ENCODE data around the gene CCNL2.
"Not testable (repeated sequence)": the region's sequence is repeated elsewhere in the genome, so short reads cannot be mapped to it uniquely, and the experiment has no call there.

Gene CCNL2

GRCh38 chr1:1429671-1430073, 30.5 kb upstream of the CCNL2 start:
- DNase-seq (ENCODE audit: low spot score): no peak
- CTCF ChIA-PET: no interaction called here
- H3K27ac ChIP-seq: peak overlapping the region; percentile 41; the same call in 1 of the 2 replicates
- TF ChIP-seq CTCF (conservative IDR thresholded peaks at IDR 0.05; ENCODE audit: low read depth): no peak
- POLR2A ChIA-PET (ENCODE audit: low non-redundant PET): interaction anchor here (0.7 kb wide), 1 partner anchor 24 kb away, joined by 5 read pairs; no protein-coding TSS in a partner anchor

- not testable (repeated sequence) for DNase-seq (ENCODE audit: low spot score); H3K27ac ChIP-seq
- ChIA-PET CTCF (interaction anchor here (0.6 kb wide), 1 partner anchor 76 kb away, joined by 5 read pairs; no protein-coding TSS in a partner anchor), POLR2A (ENCODE audit: low non-redundant PET) (interaction anchor here (0.7 kb wide), 1 partner anchor 23 kb away, joined by 5 read pairs; no protein-coding TSS in a partner anchor)
Observed at GRCh38 chr1:1428967-1429366, 29.8 kb upstream of the CCNL2 start.

GRCh38 chr1:1428174-1428573, 29.0 kb upstream of the CCNL2 start:
- H3K27ac ChIP-seq: no peak overlapping the region
- no peak for TF ChIP-seq CTCF (conservative IDR thresholded peaks at IDR 0.05; ENCODE audit: low read depth)
- DNase-seq (ENCODE audit: low spot score): no peak
- POLR2A ChIA-PET (ENCODE audit: low non-redundant PET): no interaction called here
- CTCF ChIA-PET: no interaction called here

- ChIA-PET POLR2A (ENCODE audit: low non-redundant PET) (no interaction called here), CTCF (no interaction called here)
- no peak for DNase-seq (ENCODE audit: low spot score)
- no peak for TF ChIP-seq CTCF (conservative IDR thresholded peaks at IDR 0.05; ENCODE audit: low read depth)
- H3K27ac ChIP-seq: no peak overlapping the region
Observed at GRCh38 chr1:1427820-1428148, 28.6 kb upstream of the CCNL2 start.

- TF ChIP-seq CTCF (conservative IDR thresholded peaks at IDR 0.05; ENCODE audit: low read depth): no peak
- DNase-seq (ENCODE audit: low spot score): no peak
- ChIA-PET CTCF (no interaction called here), POLR2A (ENCODE audit: low non-redundant PET) (no interaction called here)
- H3K27ac ChIP-seq: no peak overlapping the region
Observed at GRCh38 chr1:1427106-1427819, 28.1 kb upstream of the CCNL2 start.

- peak overlapping the region; percentile 75 for H3K27ac ChIP-seq
- CTCF ChIA-PET: no interaction called here
- POLR2A ChIA-PET (ENCODE audit: low non-redundant PET): no interaction called here
- DNase-seq (ENCODE audit: low spot score): no peak
- no peak for TF ChIP-seq CTCF (conservative IDR thresholded peaks at IDR 0.05; ENCODE audit: low read depth)
Observed at GRCh38 chr1:1426496-1427105, 27.5 kb upstream of the CCNL2 start.
